Caco-2 (cell line): ENCODE data around the gene GATAD2B. TPM values are rescaled to one million over a fixed set of nuclear protein-coding genes. Genes with fewer than 3 reads are reported as not detected.

ENCODE experiments used
- BruUV-seq: library from RNA; stranded (reverse); fragments of 400-500 nt; replicated peaks from 2 replicates; lab custom pipeline; 2021; lab: Mats Ljungman, UMichigan
- CTCF ChIA-PET: fragments of 300-600 bp; sonication (Branson Sonifier 250); formaldehyde crosslinking; loops from one replicate; lab custom pipeline; 2022; ENCODE audit warnings: antibody characterized with exemption; lab: Charles Lee
- POLR2A ChIA-PET: fragments of 300-600 bp; sonication (Branson Sonifier 250); formaldehyde crosslinking; loops from one replicate; lab custom pipeline; 2022; ENCODE audit warnings: antibody characterized with exemption; lab: Charles Lee
- DNase-seq, 2 experiments: peaks; one replicate each; pipeline versions ENCODE4 v3.0.0 to v3.0.0-alpha.2; 2020 to 2022
- H3K27me3 ChIP-seq: replicated peaks from 2 replicates; pipeline ENCODE4 v1.6.0; 2011; ENCODE audit warnings: low read length; ENCODE audit not compliant: control insufficient read depth, insufficient read depth
- H3K36me3 ChIP-seq: 2 replicates; pipeline ENCODE4 v1.5.1; 2011; ENCODE audit warnings: low read length; ENCODE audit not compliant: control insufficient read depth, insufficient read depth
- H3K4me1 ChIP-seq: fragments of 250-450 bp; sonication (Bioruptor Pico); 2 replicates; pipeline ENCODE4 v1.5.1; 2020; ENCODE audit warnings: mild to moderate bottlenecking
- H3K4me3 ChIP-seq: 2 replicates; pipeline ENCODE4 v1.5.1; 2011; ENCODE audit warnings: low read depth, mild to moderate bottlenecking, control low read depth, low read length
- H3K9me3 ChIP-seq: fragments of 250-450 bp; sonication (Bioruptor Pico); 2 replicates; pipeline ENCODE4 v1.5.1; 2020; ENCODE audit warnings: mild to moderate bottlenecking, moderate library complexity
- H3K27ac Mint-ChIP-seq: one replicate; pipeline ENCODE4 v1.8.0; 2022; ENCODE audit warnings: mixed read lengths; ENCODE audit not compliant: unreplicated experiment
- H3K27me3 Mint-ChIP-seq: one replicate; pipeline ENCODE4 v1.8.0; 2022; ENCODE audit warnings: mixed read lengths; ENCODE audit not compliant: insufficient read depth, unreplicated experiment
- H3K36me3 Mint-ChIP-seq: one replicate; pipeline ENCODE4 v1.8.0; 2022; ENCODE audit warnings: mild to moderate bottlenecking, mixed read lengths; ENCODE audit not compliant: insufficient read depth, unreplicated experiment
- H3K4me1 Mint-ChIP-seq: one replicate; pipeline ENCODE4 v1.8.0; 2022; ENCODE audit warnings: low read depth, mixed read lengths; ENCODE audit not compliant: unreplicated experiment
- H3K4me3 Mint-ChIP-seq: one replicate; pipeline ENCODE4 v1.8.0; 2022; ENCODE audit warnings: mild to moderate bottlenecking, moderate library complexity, mixed read lengths; ENCODE audit not compliant: unreplicated experiment
- H3K9me3 Mint-ChIP-seq: one replicate; pipeline ENCODE4 v1.8.0; 2022; ENCODE audit warnings: mixed read lengths; ENCODE audit not compliant: unreplicated experiment
- intact Hi-C: fragments of 100-400 bp; cut with micrococcal nuclease; formaldehyde crosslinking; loops from one replicate; pipeline ENCODE4 v1.10.0; 2022; ENCODE audit not compliant: unreplicated experiment
- total RNA-seq: library from RNA; stranded (reverse); gene quantifications from 2 replicates; pipeline ENCODE4 v1.2.3, GENCODE V29; 2022
- TF ChIP-seq, protein P1 (sequence below), 2 experiments: fragments of 200-600 bp in 1 of 2; IDR thresholded peaks; 1 replicate in 1 of 2; 2 replicates in 1 of 2; pipeline versions ENCODE4 v1.5.1 to v1.8.0; 2011 to 2022; ENCODE audit warnings: antibody characterized with exemption in 1 of 2, control low read depth in 1 of 2, inconsistent platforms in 1 of 2, low read depth in 1 of 2, low read length in 1 of 2, mild to moderate bottlenecking in 1 of 2, moderate library complexity in 1 of 2; ENCODE audit not compliant: insufficient read depth in 1 of 2, severe bottlenecking in 1 of 2, unreplicated experiment in 1 of 2

The GATAD2B gene
- total RNA-seq, 1 experiment from 2014 or later: 38.0 TPM

GRCh38 chr1:153827168-153827964, 95.4 kb downstream of the GATAD2B start:
- Mint-ChIP-seq H3K4me1 (no peaks in the 10 kb centered on the region), H3K27ac (no peak overlapping the region), H3K36me3 (peaks cover 46% of the 10 kb centered on the region), H3K9me3 (no peaks in the 10 kb centered on the region), H3K4me3 (no peak overlapping the region), H3K27me3 (no peaks in the 10 kb centered on the region)
- no peaks in the 10 kb centered on the region for H3K27me3 ChIP-seq
- H3K9me3 ChIP-seq: no peaks in the 10 kb centered on the region
- H3K4me3 ChIP-seq: no peak overlapping the region
- no TSS peak for BruUV-seq
- no peaks in the 10 kb centered on the region for H3K4me1 ChIP-seq
- TF ChIP-seq, protein P1, sequence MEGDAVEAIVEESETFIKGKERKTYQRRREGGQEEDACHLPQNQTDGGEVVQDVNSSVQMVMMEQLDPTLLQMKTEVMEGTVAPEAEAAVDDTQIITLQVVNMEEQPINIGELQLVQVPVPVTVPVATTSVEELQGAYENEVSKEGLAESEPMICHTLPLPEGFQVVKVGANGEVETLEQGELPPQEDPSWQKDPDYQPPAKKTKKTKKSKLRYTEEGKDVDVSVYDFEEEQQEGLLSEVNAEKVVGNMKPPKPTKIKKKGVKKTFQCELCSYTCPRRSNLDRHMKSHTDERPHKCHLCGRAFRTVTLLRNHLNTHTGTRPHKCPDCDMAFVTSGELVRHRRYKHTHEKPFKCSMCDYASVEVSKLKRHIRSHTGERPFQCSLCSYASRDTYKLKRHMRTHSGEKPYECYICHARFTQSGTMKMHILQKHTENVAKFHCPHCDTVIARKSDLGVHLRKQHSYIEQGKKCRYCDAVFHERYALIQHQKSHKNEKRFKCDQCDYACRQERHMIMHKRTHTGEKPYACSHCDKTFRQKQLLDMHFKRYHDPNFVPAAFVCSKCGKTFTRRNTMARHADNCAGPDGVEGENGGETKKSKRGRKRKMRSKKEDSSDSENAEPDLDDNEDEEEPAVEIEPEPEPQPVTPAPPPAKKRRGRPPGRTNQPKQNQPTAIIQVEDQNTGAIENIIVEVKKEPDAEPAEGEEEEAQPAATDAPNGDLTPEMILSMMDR (IDR thresholded peaks at IDR 0.05; ENCODE audit: insufficient read depth in 1 of 2, low read depth in 1 of 2, low read length in 1 of 2, severe bottlenecking in 1 of 2, unreplicated experiment in 1 of 2): no peak
- DNase-seq: no peak
- POLR2A ChIA-PET: no interaction called here
- H3K36me3 ChIP-seq: peaks cover 2% of the 10 kb centered on the region; the same call in 1 of the 2 replicates
- intact Hi-C loops: no loop called here
- CTCF ChIA-PET: interaction anchor here (0.6 kb wide), 1 partner anchor 32 kb away, joined by 4 read pairs; no protein-coding TSS in a partner anchor

GRCh38 chr1:153818876-153819275, 103.9 kb downstream of the GATAD2B start:
- no peaks in the 10 kb centered on the region for H3K4me1 Mint-ChIP-seq
- no peaks in the 10 kb centered on the region for H3K9me3 Mint-ChIP-seq
- H3K36me3 Mint-ChIP-seq: peaks cover 60% of the 10 kb centered on the region
- DNase-seq: no peak
- H3K27me3 ChIP-seq: no peaks in the 10 kb centered on the region
- intact Hi-C loops: no loop called here
- BruUV-seq: no TSS peak
- no peak overlapping the region for H3K4me3 Mint-ChIP-seq
- no peaks in the 10 kb centered on the region for H3K4me1 ChIP-seq
- H3K27ac Mint-ChIP-seq: no peak overlapping the region
- no peaks in the 10 kb centered on the region for H3K27me3 Mint-ChIP-seq
- TF ChIP-seq, protein P1 (IDR thresholded peaks at IDR 0.05; ENCODE audit: insufficient read depth in 1 of 2, low read depth in 1 of 2, low read length in 1 of 2, severe bottlenecking in 1 of 2, unreplicated experiment in 1 of 2): no peak
- no peaks in the 10 kb centered on the region for H3K9me3 ChIP-seq
- CTCF ChIA-PET: no interaction called here
- H3K4me3 ChIP-seq: no peak overlapping the region
- POLR2A ChIA-PET: no interaction called here
- peaks cover 2% of the 10 kb centered on the region for H3K36me3 ChIP-seq

- H3K9me3 ChIP-seq: no peaks in the 10 kb centered on the region
- H3K27ac Mint-ChIP-seq: no peak overlapping the region
- no peak overlapping the region for H3K4me3 ChIP-seq
- H3K27me3 Mint-ChIP-seq: no peaks in the 10 kb centered on the region
- TF ChIP-seq, protein P1 (IDR thresholded peaks at IDR 0.05; ENCODE audit: insufficient read depth in 1 of 2, low read depth in 1 of 2, low read length in 1 of 2, severe bottlenecking in 1 of 2, unreplicated experiment in 1 of 2): no peak
- intact Hi-C loops: no loop called here
- peaks cover 2% of the 10 kb centered on the region for H3K36me3 ChIP-seq
- CTCF ChIA-PET: interaction anchor here (1.0 kb wide), 1 partner anchor 170 kb away, joined by 3 read pairs; the partner anchor contains the start of gene RAB13
- peaks cover 73% of the 10 kb centered on the region for H3K36me3 Mint-ChIP-seq
- no peak overlapping the region for H3K4me3 Mint-ChIP-seq
- no TSS peak for BruUV-seq
- no peaks in the 10 kb centered on the region for H3K4me1 ChIP-seq
- DNase-seq: no peak
- H3K9me3 Mint-ChIP-seq: no peaks in the 10 kb centered on the region
- POLR2A ChIA-PET: no interaction called here
- H3K4me1 Mint-ChIP-seq: no peaks in the 10 kb centered on the region
- H3K27me3 ChIP-seq: no peaks in the 10 kb centered on the region
Observed at GRCh38 chr1:153816283-153816889, 106.4 kb downstream of the GATAD2B start.
